IMR-90 (cell line): ENCODE results near the gene STAB1. TPM values are rescaled to one million over a fixed set of nuclear protein-coding genes. Genes with fewer than 3 reads are reported as not detected.
A peak's percentile ranks its signal among the peaks of the same experiment; 100 is the strongest.

Experiments used
- ATAC-seq: fragments of 200-7000 bp; cut with Tn5 transposase; 2 replicates; pipeline ENCODE4 v1.9.1; 2020; ENCODE audit warnings: low read depth, mild to moderate bottlenecking, moderate library complexity
- BruUV-seq: library from RNA; stranded (reverse); fragments of 400-500 nt; replicated peaks from 2 replicates; lab custom pipeline; 2021; lab: Mats Ljungman, UMichigan
- CTCF ChIA-PET: fragments of 300-600 bp; formaldehyde crosslinking; extraction: SDS; loops from one replicate; lab custom pipeline; 2021; ENCODE audit warnings: antibody characterized with exemption; lab: Yijun Ruan, JAX
- POLR2A ChIA-PET: fragments of 300-600 bp; sonication (Branson Sonifier 250); formaldehyde crosslinking; loops from one replicate; lab custom pipeline; 2022; ENCODE audit warnings: antibody characterized with exemption; ENCODE audit not compliant: unreplicated experiment; lab: Charles Lee
- DNase-seq: peaks from one replicate; pipeline ENCODE4 v3.0.0; 2013
- H2AFZ ChIP-seq: replicated peaks from 2 replicates; pipeline ENCODE3; 2013; ENCODE audit warnings: low read length, mild to moderate bottlenecking; ENCODE audit not compliant: poor library complexity
- H2AK5ac ChIP-seq: 2 replicates; pipeline ENCODE4 v1.6.1; 2013; ENCODE audit warnings: low read depth, low read length, inconsistent platforms
- H2AK9ac ChIP-seq: replicated peaks from 2 replicates; pipeline ENCODE3; 2013; ENCODE audit warnings: mild to moderate bottlenecking, low read depth, low read length, moderate library complexity; ENCODE audit not compliant: poor library complexity
- H2BK120ac ChIP-seq: 2 replicates; pipeline ENCODE4 v1.6.1; 2013; ENCODE audit warnings: low read depth, low read length, inconsistent platforms
- H2BK15ac ChIP-seq: 3 replicates; pipeline ENCODE4 v1.6.1; 2013; ENCODE audit warnings: low read depth, low read length, inconsistent platforms
- H2BK20ac ChIP-seq: 2 replicates; pipeline ENCODE4 v1.6.1; 2013; ENCODE audit warnings: low read depth, mild to moderate bottlenecking, inconsistent platforms, low read length, moderate library complexity
- H2BK5ac ChIP-seq: 2 replicates; pipeline ENCODE4 v1.6.1; 2013; ENCODE audit warnings: mild to moderate bottlenecking, low read depth, low read length, inconsistent platforms; ENCODE audit not compliant: poor library complexity, severe bottlenecking
- H3K14ac ChIP-seq: replicated peaks from 2 replicates; pipeline ENCODE4 v1.6.1; 2013; ENCODE audit warnings: low read depth, low read length, inconsistent platforms
- H3K18ac ChIP-seq: 2 replicates; pipeline ENCODE4 v1.6.1; 2013; ENCODE audit warnings: low read depth, low read length, control low read depth
- H3K23ac ChIP-seq: 2 replicates; pipeline ENCODE4 v1.6.1; 2013; ENCODE audit warnings: low read depth, low read length, inconsistent platforms
- H3K27ac ChIP-seq: 2 replicates; pipeline ENCODE4 v1.5.1; 2013; ENCODE audit warnings: mild to moderate bottlenecking, control low read depth, low read length; ENCODE audit not compliant: insufficient read depth
- H3K27me3 ChIP-seq: 2 replicates; pipeline ENCODE4 v1.6.1; 2013; ENCODE audit warnings: low read length; ENCODE audit not compliant: control insufficient read depth, insufficient read depth
- H3K36me3 ChIP-seq: 2 replicates; pipeline ENCODE4 v1.6.1; 2013; ENCODE audit warnings: low read length, mixed read lengths; ENCODE audit not compliant: control insufficient read depth, insufficient read depth
- H3K4ac ChIP-seq: 2 replicates; pipeline ENCODE4 v1.6.1; 2013; ENCODE audit warnings: low read depth, low read length, inconsistent platforms
- H3K4me1 ChIP-seq: 2 replicates; pipeline ENCODE4 v1.6.1; 2013; ENCODE audit warnings: low read length, mixed read lengths; ENCODE audit not compliant: control insufficient read depth, insufficient read depth
- H3K4me2 ChIP-seq: 2 replicates; pipeline ENCODE4 v1.6.1; 2013; ENCODE audit warnings: low read depth, mild to moderate bottlenecking, control low read depth, low read length, moderate library complexity
- H3K4me3 ChIP-seq: 2 replicates; pipeline ENCODE4 v1.5.1; 2013; ENCODE audit warnings: low read depth, mild to moderate bottlenecking, control low read depth, low read length, moderate library complexity; ENCODE audit not compliant: insufficient read depth
- H3K56ac ChIP-seq: 2 replicates; pipeline ENCODE4 v1.6.1; 2013; ENCODE audit warnings: low read length, inconsistent platforms; ENCODE audit not compliant: insufficient read depth; ENCODE audit errors: extremely low read depth
- H3K79me1 ChIP-seq, 2 experiments: 2 replicates each; pipeline ENCODE4 v1.6.1; 2013; ENCODE audit warnings: low read length in 2 of 2, inconsistent platforms in 1 of 2, low read depth in 1 of 2
- H3K9ac ChIP-seq: 2 replicates; pipeline ENCODE4 v1.6.1; 2013; ENCODE audit warnings: low read depth, low read length, control low read depth
- H3K9me1 ChIP-seq: 2 replicates; pipeline ENCODE4 v1.6.1; 2013; ENCODE audit warnings: low read length, inconsistent platforms; ENCODE audit not compliant: insufficient read depth
- H3K9me3 ChIP-seq: 2 replicates; pipeline ENCODE4 v1.6.1; 2013; ENCODE audit warnings: low read length; ENCODE audit not compliant: control insufficient read depth, insufficient read depth
- H4K20me1 ChIP-seq: 2 replicates; pipeline ENCODE4 v1.6.1; 2013; ENCODE audit warnings: low read length, inconsistent platforms; ENCODE audit not compliant: insufficient read depth
- H4K5ac ChIP-seq: 2 replicates; pipeline ENCODE4 v1.6.1; 2013; ENCODE audit warnings: mild to moderate bottlenecking, low read depth, low read length, control low read depth
- H4K8ac ChIP-seq, 2 experiments: 2 replicates each; pipeline ENCODE4 v1.6.1; 2013; ENCODE audit warnings: low read depth in 2 of 2, low read length in 2 of 2, control low read depth in 1 of 2, inconsistent platforms in 1 of 2
- H4K91ac ChIP-seq: 2 replicates; pipeline ENCODE4 v1.6.1; 2013; ENCODE audit warnings: low read depth, low read length, inconsistent platforms; ENCODE audit not compliant: insufficient read depth
- BHLHE40 ChIP-seq: fragments of 150-350 bp; IDR thresholded peaks from 2 replicates; pipeline ENCODE4 v1.6.1; 2016; ENCODE audit warnings: mild to moderate bottlenecking, low read depth, low read length
- CEBPB ChIP-seq: IDR thresholded peaks from 2 replicates; pipeline ENCODE4 v1.6.1; 2012; ENCODE audit warnings: low read depth, low read length, improper control_type of control experiment
- ELK1 ChIP-seq: fragments of 150-350 bp; IDR thresholded peaks from 2 replicates; pipeline ENCODE4 v1.6.1; 2016; ENCODE audit warnings: low read depth, mild to moderate bottlenecking, low read length, moderate library complexity, borderline replicate concordance
- MXI1 ChIP-seq: IDR thresholded peaks from 2 replicates; pipeline ENCODE4 v1.6.1; 2012; ENCODE audit warnings: low read depth, mild to moderate bottlenecking, low read length, moderate library complexity, borderline replicate concordance
- NFE2L2 ChIP-seq: fragments of 150-350 bp; IDR thresholded peaks from 2 replicates; pipeline ENCODE4 v1.6.1; 2016; ENCODE audit warnings: low read depth, mild to moderate bottlenecking, low read length
- RFX5 ChIP-seq: IDR thresholded peaks from 2 replicates; pipeline ENCODE4 v1.8.0; 2012; ENCODE audit warnings: low read depth, mild to moderate bottlenecking, low read length, moderate library complexity
- WGBS, 2 experiments: methylation state at CpG; one replicate each; pipeline versions ENCODE4 v1.1.5 to v1.1.7; 2013; ENCODE audit warnings: missing lambda C conversion rate in 2 of 2; ENCODE audit not compliant: insufficient read length in 1 of 2; ENCODE audit errors: extremely low coverage in 2 of 2; 5-methylcytosine and 5-hydroxymethylcytosine counted together
- dilution Hi-C: fragments of 300-500 bp; cut with HindIII; formaldehyde crosslinking; loops from one replicate; pipeline ENCODE4 v1.14.3; 2018; ENCODE audit warnings: low sequenced_read_pairs; ENCODE audit not compliant: unreplicated experiment
- in situ Hi-C: fragments of 300-500 bp; cut with MboI; formaldehyde crosslinking; loops from 3 replicates; pipeline ENCODE4 v1.14.3; 2019; ENCODE audit warnings: low sequenced_read_pairs, inconsistent platforms, mixed read lengths
- intact Hi-C: fragments of 100-400 bp; cut with micrococcal nuclease; formaldehyde crosslinking; loops from 2 replicates; pipeline ENCODE4 v1.10.0; 2022
- polyA plus RNA-seq, 3 experiments: library from polyadenylated mRNA; depleted of rRNA; stranded (reverse); fragments of >200 nt; gene quantifications; 2 replicates each; pipeline ENCODE4 v1.2.3, GENCODE V29; 2012; ENCODE audit warnings: low replicate concordance in 1 of 3
- total RNA-seq: library from RNA; depleted of rRNA; stranded (reverse); fragments of >200 nt; gene quantifications from 2 replicates; pipeline ENCODE4 v1.2.3, GENCODE V29; 2012
- TF ChIP-seq, protein P1 (sequence below): conservative IDR thresholded peaks from 2 replicates; pipeline ENCODE4 v1.5.1; 2012; ENCODE audit warnings: mild to moderate bottlenecking, low read depth, low read length, improper control_type of control experiment

Gene STAB1
- total and polyA plus RNA-seq, 2 of the 4 experiments (the other 2 are of a cell fraction) = not detected

- Histone ChIP-seq H3K4ac (no peak overlapping the region), H2BK20ac (no peak overlapping the region), H3K9me3 (no peaks in the 10 kb centered on the region), H3K4me2 (no peak overlapping the region), H3K27ac (no peak overlapping the region), H4K91ac (no peak overlapping the region), H3K4me1 (peaks cover 11% of the 10 kb centered on the region), H2AFZ (peak overlapping the region; percentile 45), H2BK5ac (no peak overlapping the region), H2AK5ac (no peak overlapping the region), H2AK9ac (no peak overlapping the region), H2BK15ac (no peak overlapping the region), H4K20me1 (peaks cover 8% of the 10 kb centered on the region), H3K27me3 (no peaks in the 10 kb centered on the region), H3K36me3 (peaks cover 1% of the 10 kb centered on the region; the same call in 1 of the 2 replicates), H4K8ac (no peak overlapping the region), H3K79me1 (peaks cover 12 to 19% of the 10 kb centered on the region in 2 experiments), H3K9me1 (peaks cover 14% of the 10 kb centered on the region), H3K14ac (no peak overlapping the region), H3K9ac (no peak overlapping the region), H3K18ac (no peak overlapping the region), H4K5ac (no peak overlapping the region), H3K56ac (no peak overlapping the region), H3K4me3 (no peak overlapping the region), H3K23ac (no peak overlapping the region), H2BK120ac (no peak overlapping the region)
- no TSS peak for BruUV-seq
- intact Hi-C loops (no loop called here), in situ Hi-C loops (no loop called here), dilution Hi-C loops (no loop called here)
- TF ChIP-seq BHLHE40 (no peak), ELK1 (no peak), CEBPB (no peak), MXI1 (no peak), NFE2L2 (no peak), RFX5 (no peak)
- TF ChIP-seq, protein P1, sequence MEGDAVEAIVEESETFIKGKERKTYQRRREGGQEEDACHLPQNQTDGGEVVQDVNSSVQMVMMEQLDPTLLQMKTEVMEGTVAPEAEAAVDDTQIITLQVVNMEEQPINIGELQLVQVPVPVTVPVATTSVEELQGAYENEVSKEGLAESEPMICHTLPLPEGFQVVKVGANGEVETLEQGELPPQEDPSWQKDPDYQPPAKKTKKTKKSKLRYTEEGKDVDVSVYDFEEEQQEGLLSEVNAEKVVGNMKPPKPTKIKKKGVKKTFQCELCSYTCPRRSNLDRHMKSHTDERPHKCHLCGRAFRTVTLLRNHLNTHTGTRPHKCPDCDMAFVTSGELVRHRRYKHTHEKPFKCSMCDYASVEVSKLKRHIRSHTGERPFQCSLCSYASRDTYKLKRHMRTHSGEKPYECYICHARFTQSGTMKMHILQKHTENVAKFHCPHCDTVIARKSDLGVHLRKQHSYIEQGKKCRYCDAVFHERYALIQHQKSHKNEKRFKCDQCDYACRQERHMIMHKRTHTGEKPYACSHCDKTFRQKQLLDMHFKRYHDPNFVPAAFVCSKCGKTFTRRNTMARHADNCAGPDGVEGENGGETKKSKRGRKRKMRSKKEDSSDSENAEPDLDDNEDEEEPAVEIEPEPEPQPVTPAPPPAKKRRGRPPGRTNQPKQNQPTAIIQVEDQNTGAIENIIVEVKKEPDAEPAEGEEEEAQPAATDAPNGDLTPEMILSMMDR = no peak
- no peak for ATAC-seq
- no CpG with 5 or more reads among the region's 6 CpGs for WGBS, 2 experiments
- ChIA-PET POLR2A (no interaction called here), CTCF (no interaction called here)
- no peak for DNase-seq
Measured at GRCh38 chr3:52452126-52452525, 43.0 kb upstream of the STAB1 start.
